ENCODE measurements around the gene RBM5.

The RBM5 gene

DNA sequence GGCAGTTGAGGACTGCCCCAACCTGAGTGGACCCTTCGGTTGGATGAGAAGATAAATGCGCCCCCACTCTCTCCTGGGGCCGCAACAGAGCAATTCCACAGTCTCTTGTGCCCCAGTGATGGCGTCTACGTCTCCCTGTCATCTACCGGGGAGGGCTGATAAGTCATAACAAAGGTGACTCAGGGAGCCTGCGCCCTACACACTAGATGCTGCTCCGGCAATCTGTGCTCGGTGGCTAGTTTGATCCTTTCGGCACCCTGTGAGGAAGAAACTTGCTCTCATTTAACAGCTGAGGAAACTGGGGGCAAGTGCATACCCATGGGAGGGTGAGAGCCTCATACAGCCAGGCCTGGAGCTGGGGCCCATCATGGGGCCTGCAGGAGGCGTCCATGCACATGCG lies 52.3 kb downstream of the RBM5 start:
- DNase-seq = no peak

DNA sequence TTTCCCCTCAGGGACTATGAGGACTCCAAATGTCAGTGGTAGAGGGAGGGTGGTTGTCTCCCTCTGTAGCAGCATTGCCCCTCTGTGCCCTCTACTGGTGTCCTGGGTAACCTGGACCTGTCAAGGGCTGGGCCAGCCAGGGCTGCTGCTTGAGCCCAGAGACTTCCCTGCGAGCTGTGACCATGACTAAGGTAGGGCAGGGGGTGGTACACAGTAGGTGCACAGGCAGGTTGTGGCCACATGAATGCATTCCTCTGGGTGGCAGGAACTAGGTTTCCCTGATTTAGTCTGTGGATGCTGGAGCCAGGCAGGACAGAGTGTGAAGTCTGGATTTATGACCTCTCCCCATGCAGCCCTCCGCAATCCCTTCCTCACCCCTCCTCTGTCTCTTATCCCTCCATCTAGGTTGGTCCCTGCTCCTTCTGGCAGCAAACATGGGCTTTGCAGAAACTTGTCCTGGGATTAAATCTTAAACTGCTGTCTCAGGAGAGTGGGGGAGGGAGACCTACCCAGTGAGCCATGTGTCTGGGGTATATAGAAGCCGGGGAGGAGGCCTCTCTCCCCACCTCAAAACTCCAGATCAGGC lies 57.7 kb downstream of the RBM5 start:
- DNase-seq = no peak

DNA sequence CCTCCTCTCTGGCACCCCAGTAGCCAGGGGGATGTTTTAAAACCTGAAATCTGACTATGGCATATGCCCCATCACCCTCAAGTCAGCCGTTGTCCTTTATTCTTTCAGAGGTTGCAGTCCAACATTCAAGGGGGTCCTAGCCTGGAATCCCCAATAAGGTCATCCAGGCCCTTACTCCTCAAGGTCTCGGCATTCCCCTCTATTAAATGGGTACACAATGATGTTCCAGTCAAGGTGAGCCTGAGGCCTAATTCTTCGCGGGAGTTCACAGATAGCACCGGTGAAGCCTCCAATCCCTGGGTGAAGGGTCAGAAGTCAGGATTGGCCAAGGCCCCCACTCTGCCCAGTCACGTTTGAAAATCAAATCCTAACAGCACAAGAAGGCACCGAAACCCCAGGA lies 58.3 kb downstream of the RBM5 start:
- no peak for DNase-seq

DNA sequence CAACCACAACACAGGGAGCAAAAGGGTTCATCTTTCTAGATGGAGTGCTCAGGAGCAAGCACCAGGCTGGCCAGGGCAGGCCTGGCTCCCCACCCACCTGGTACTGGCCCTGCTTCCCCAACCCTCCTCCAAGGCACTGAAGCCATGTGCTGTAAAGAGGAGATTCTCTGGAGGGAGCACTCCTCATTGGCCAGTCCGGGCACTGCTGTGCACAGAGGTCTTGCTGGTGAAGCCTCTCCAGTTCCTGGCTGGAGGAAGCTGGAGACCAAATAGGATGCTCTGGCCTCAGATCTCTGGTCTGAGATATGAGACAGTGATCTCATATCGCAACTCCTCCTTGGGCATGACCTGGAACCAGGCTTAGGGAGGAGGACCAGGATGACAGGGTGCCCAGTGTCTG lies 58.7 kb downstream of the RBM5 start:
- no peak for DNase-seq

DNA sequence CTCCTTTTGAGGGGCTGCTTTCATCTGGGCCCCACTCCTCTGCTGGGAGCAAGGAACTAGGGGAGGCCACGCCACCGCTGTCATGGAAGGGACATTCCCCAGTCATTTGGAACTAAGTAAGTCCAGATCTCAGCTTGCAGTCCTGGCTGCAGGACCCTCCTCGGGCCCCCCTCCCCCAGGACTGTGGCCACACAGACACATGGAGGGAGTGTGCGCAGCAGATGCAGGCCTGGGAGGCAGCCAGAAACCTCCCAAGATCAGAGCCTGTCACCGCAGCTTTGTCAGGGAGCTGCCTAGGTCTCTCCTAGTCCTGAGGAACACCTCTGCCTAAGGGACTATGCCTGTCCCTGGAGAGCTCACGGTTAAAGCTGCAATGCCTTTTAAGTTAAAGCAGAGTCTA lies 59.1 kb downstream of the RBM5 start:
- DNase-seq = no peak

DNA sequence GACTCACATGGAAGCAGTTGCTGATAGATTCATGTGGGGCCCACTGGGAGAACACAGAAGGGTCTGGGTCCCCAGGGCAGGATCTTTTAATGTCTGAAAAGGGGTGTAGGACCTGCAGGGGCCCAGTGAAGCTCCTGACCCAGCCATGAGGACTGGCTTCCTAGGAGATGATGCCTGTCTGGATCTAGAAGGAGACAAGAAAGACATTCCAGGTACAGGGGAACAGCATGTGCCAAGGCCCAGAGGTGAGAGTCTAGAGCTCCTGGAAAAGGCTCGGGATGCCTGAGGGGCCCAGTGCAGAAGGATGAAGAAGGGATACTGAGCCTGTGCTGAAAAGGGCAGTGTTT lies 61.7 kb downstream of the RBM5 start:
- no peak for DNase-seq

DNA sequence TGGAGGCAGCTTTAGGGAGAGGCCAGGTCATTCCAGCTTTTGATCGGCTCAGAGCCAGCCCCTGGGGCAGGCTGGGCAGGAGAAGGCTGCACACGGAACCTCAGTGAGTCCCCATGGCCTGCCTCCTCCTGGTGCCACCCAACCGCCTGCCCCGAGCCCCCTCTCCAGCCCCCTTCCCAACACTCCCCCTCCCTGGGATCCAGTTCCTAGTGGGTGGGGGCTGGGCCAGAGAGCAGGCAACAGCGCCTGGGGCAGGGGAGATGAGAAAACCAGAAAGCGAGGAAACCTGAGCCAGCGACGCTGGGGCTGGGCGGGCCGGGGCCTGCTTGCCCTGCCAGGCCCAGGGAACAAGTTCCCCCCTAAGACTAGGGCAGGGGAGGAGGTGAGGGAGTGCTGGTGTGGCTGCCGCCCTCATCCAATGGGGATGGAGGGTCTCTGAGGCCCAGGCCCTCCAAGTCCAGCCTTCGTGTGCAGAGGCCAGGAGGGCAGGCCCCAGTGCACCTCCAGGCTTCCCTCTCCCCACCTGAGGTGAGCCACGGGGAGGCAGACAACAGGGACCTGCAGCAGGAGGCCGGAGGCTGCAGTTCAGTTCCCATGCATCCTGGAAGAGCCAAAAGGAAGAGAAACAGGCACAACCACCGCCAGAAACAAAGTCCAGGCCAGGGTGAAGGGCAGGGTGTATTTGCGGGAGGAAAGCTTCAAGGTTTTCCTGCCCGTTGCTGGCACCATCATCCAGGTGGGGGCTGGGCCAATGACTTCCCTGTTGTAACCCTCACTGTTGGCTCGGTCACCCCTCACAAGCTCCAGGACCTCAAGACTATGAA lies 62.4 kb downstream of the RBM5 start:
- no peak for DNase-seq

DNA sequence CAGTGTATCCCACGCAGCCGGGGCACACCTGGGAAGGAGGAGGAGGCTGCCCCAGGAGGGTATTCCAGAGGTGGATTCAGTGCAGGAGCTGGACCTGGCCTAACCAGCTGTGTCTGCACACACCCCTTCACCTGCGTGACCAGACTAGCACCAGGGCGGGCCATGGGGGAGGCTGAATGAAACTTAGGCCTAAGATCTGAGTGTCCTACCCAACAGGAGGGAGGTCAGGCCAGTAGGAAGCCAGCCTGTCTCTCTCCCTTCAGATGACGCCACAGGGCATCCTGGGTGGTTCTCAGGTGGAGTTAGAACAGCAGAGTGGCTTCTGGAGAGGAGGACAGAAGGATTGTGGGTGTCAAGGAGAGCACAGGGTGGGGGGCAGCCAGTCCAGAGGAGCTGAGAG lies 63.0 kb downstream of the RBM5 start:
- DNase-seq = no peak

DNA sequence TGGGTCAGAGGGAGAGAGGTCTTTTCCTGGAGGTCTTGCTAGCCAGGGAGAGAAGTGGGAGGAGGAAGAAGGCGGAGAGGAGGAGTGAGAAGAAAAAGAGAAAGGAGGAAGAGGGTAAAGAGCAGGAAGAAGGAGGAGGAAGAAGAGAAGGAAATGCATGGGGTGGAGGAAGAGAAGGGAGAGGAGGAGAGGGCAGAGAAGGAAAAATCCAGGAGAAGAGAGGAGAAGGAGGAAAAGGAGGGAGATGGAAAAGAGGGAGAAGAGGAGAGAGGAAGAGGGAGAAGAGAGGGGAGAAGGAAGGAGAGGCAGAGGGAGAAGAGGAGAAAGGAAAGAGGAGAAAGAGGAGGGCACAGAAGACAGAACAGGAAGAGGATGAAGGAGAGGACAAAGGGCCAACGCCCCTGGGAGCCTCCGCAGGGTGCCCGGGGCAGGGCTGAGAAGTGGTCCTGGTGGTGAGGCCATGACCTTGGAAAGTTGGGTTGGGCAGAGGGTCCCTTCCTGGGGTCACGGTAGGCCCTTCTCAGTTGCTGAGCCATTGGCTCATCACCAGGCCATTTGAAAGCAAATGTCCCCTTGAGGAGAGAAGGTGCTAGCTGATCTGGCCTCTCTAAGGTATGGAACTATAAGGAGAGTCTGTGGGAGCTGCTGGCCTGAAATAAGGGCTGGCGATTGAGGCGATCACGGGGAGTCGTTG lies 65.2 kb downstream of the RBM5 start:
- DNase-seq = no peak

DNA sequence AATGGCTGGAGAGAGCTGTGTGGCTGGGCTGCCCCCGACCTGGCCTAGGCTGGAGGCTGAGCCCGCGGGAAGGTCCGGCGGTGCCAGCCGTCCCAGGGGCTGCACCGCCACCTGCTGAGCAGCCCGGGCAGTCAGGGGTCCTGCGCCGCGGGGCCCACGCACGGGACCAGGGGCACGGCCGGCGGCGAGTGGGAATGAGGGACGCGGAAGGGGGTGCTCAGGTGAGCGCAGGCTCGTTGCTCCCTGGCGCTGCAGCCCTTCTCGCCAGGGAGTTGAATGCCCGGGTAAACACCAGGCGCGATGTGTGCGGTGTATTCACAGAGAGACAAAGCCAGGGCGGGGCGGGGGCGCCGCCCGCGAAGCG lies 65.7 kb downstream of the RBM5 start:
- no peak for DNase-seq

DNA sequence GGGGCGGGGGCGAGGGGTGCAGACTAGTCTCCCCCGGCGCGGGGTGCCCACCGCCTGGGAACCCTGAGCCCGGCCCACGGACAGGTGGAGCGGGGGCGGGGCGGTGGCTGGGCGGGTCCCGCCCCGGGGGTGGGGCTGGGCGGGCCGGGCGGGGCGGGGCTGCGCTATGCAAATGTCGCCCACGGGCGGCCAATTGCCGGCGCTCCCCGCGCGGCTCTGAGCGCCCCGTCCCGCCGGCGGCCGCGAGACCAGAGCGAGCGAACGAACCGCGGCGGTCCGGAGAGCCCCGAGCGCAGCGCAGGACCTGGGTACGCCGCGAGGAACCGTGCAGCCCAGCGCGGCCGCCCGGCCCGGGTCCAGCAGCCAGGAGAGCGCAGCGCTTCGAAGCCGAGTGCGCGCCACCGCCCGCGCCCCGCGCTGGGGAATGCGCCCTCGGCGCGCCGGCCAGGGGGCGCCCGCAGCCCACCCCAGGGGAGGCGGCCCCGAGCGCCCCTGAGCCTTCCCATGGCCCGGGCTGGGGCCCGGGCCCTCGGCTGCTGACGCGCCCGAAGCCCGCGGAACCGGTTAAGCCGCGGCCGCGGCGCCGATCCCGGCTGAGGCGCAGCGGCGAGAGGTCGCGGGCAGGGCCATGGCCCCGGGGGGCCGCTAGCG lies 66.2 kb downstream of the RBM5 start, which contains the start of gene SEMA3F:
SEMA3F (plus strand) TSS at position 485 of the 651 bp plus-strand sequence. CDS start 4,299 bp downstream, outside the sequence.
- peak; percentile 56 for DNase-seq

DNA sequence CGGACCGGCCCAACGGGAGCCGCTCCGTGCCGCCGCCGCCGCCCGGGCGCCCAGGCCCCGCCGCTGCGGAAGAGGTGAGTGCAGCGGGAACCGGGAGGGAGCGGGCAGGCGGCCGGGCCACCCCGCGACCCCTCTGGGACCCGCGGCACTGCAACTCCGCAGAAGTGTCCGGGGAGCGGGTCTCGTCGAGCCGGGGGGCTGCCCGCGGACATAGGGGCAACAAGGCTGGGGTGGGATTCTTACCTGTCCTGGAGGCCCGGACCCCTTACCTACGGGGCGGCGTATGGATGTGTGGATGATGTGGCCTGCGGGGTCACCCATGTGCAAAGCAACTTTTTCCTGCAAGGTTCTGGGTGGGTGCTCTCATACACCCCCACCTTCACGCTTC lies 66.8 kb downstream of the RBM5 start:
- no peak for DNase-seq

DNA sequence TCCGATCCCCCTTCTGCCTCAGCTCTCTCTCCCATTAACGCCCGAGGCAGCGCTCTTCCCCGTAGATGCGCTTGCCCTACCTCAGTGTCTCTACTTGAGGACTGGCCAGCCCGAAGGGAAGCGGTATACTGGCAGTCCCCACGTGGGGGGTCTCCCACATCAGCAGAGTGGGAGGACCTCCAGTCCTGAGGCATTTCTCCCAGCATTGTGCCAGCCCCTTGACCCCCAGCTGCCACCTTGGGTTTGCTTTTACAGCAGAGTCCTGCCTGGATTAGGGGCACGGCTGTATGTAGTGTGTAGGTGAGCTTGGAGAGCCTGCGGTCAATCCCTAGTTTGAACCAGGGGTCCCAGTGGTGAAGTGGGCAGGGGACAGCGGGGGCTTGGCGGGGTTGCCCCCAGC lies 67.2 kb downstream of the RBM5 start:
- DNase-seq = no peak

DNA sequence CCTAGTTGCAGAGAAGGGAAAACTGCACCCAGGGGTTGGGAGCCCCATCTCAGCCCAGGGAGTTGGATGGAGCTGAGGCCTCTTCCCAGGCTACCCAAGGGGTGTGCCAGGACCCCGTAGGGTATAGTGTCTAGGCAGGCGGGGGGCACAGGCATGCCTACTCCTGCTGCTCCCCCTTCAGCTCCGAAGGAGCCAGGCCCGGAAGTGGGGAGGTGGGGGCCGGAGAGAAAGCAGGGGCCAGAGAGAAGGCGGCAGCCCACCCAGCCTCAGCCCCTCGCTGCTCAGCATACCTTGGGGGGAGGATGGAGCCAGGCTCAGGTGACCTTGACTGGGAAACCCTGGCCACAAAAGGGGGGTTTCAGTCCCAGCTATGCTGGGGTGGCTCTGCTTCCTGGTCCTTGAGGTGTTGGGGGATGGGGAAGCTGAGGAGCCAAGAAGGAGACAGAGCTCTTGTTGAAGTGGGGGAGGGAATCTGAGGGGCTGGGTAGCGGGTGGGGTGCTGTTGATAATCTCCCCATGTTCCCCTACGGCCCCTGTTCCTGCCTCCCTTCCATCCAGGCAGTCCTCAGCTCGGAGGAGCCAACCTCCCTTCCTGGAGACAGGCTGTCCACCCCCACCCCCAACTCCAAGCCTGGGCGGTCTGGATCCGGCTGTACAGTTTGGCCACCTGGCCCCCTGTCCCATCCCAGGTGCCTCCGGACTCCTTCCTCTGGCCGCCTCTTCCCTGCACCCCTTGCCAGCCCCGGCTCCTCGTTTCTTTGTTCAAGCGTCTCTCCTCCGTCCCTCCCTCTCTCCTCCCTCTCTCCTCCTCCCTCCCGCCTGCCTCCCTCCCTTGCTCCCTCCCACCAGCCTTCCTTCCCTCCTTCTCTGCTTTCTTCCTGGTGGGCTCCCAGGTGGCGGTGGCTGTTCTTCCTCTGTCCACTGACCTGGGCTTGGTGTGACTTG lies 68.1 kb downstream of the RBM5 start:
- DNase-seq = no peak

DNA sequence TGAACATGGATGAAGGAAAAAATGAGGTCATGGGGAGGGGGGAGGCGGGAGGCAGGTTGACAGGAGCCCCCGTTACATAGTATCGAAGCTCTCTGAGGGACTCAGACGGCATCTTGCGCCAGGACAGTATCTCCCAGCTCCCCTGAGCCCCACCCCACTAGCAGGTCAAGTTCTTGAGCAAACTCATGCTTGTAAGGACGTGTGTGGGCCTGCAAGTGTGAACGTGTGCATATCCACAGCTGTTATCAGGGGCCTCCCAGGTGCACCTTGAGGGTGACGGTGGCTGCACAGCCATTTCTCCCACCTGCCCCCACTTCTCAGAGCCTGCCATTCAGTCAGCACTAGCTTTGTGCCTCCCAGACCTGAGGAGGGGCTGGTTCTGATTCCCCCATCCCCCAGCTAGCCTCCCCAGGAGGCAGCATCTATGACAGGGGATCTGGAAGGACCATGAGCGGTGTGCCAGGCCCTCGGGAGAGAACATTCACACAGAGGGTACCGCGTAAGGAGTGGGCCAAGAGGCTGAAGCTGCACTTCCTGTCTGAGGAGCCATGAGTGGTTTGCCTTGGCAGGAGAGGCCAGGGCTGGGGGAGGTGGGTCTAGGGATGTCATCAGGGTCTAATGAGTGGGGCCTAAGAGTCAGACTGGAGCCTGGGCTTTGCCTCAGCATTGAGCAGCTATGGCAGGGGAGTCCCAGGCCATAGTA lies 69.3 kb downstream of the RBM5 start:
- DNase-seq = no peak

DNA sequence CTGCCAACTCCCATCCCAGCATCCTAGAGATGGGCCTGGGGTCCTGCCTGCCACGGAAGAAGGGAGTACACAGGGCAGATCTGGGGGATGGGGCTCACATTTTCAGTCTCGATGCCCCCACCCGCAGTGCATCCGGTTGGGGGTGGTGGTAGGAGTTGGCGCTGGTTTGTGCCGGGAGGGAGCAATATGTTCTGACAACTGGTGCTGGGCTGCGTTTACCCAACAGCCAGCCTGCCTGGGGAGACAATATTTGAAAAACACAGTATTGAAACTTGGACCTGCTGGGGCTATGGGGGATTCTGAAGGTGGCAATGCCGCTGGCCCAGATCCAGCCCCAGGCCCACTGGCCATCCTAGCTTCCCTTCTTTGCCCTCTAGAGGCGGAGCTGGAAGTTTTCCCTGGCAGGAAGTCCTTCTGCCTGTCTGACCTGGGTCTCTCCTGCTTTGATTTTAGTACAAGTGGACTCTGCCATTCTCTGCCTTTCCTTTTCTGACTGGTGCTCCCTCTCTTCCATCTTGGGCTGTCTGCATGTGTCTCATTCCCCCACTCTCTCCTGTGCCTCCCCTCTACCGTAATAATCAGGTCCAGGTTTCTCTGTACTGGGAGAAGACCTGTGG lies 69.9 kb downstream of the RBM5 start:
- no peak for DNase-seq

DNA sequence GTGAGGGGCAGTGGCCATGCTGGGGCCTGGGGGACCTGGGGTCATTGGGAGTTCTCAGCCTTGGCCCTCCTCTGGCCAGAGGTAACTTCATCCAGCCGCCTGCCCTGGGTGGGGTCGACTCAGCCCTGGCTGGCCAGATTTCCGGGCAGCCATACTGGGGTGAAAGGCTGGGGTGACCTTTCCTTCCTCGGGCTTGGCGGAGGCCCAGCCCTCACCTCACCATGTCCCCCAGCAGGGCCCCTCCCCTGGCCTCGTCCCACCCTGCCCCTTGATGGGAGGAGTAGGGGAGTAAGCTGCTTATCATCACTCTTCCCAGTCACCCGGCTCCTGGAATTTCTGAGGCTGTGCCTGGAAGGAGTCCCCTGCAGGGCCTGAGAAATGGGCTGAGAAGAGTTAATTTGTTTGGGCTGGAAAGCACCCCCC lies 71.9 kb downstream of the RBM5 start:
- no peak for DNase-seq

DNA sequence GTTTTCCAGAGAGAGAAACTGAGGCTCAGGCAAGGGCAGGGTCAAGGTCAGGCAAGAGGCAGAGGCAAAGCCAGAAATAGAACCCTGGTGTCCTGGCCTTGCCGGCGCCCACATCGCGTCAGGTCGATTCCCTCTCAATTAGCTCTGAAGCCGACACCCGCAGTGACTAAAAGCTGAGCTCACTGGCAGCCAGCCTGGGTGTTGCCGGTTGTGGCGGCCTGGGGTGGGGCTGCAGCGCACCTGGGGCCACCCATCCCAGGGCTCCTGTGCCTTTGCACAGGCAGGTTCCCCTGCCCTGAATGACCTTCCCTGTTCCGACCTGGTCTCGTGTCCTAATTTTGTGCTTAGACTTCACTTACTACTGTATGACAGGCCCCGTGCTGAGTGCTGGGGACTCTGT lies 72.6 kb downstream of the RBM5 start:
- DNase-seq = no peak

DNA sequence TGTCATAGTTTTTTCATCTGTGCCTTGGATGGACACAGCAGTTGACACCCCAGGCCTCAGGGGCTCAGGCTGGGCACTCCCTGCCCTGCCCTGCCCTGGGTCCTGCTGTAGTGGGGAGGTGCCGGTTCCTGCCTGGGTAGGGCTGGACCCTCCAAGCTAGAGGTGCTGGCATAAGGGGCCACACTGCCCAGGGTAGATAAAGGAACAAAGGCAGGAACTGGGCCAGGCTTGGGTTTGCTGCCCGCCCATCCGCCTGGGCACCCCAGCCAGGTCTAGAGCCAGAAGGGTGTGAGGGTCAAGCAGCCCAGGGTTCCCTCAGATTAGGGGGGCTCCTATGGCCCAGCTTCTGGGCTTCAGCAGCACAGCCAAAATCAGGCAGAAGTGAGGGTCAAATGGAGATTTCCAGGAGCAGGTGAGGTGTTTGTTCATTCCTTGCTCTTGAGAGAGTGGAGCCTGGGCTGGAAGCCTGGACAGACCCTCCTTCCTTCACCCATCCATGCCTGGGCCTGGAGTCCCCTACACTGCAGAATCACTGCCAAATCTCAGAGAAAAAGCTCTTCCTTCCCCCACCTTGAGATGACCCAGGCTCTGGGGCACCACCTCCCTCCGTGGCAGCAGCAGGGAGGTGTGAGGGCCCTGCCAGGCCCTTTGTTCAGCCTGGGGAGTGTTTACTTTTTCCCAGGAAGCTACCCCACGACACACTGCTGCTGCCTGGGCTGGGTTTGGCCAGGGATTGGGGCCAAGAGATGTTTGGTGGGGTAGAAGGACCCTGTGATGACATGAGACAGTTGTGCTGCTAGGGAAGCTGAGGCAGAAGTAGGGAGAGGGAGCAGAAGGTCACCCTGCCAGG lies 73.5 kb downstream of the RBM5 start:
- no peak for DNase-seq
